ENCODE measurements around the gene PARVA. TPM values are rescaled to one million over a fixed set of nuclear protein-coding genes. Genes with fewer than 3 reads are reported as not detected.

PARVA gene
- total and polyA plus RNA-seq, 9 of the 15 experiments (the other 6 are each of a cell fraction or from before 2014, with no cell fraction given) = 0.11 TPM; not detected in 8

- in situ Hi-C loops (cut with MboI) (no loop called here), intact Hi-C loops (cut with micrococcal nuclease) (no loop called here)
- peaks cover 23 to 34% of the 10 kb centered on the region in 2 experiments for H3K27me3 ChIP-seq (ENCODE audit: control insufficient read depth in 2 of 2, insufficient read depth in 2 of 2, low read length in 2 of 2)
- FAIRE-seq (no peak), DNase-seq (ENCODE audit: extremely low read depth in 1 of 4, low spot score in 3 of 4) (no peak), ATAC-seq (no peak)
- no peaks in the 10 kb centered on the region for H3K4me1 ChIP-seq (replicated peaks in 1 of 2; ENCODE audit: control insufficient read depth in 2 of 2, insufficient read depth in 2 of 2, low read length in 2 of 2)
- 3% methylated on average over 3 of the region's 4 CpGs for WGBS (ENCODE audit: insufficient coverage, low coverage, missing lambda C conversion rate)
- ChIA-PET POLR2A (interaction anchor here (0.9 to 1.7 kb wide), 3 partner anchors 10 to 20 kb away, joined by 3 to 4 read pairs (median 3); no protein-coding TSS in a partner anchor), CTCF (ENCODE audit: low intra/inter-chr PET ratio) (no interaction called here)
- BruUV-seq (replicated peaks) = no TSS peak
- H4K20me1 ChIP-seq (replicated peaks; ENCODE audit: control insufficient read depth, insufficient read depth, low read length) = 0 out of 2 replicates have a peak, but pooled peaks cover 10% of the 10 kb centered on the region
- no peak overlapping the region for H3K27ac ChIP-seq (ENCODE audit: extremely low read depth, low read depth, low read length)
- no peaks in the 10 kb centered on the region for H3K9me1 ChIP-seq (ENCODE audit: control insufficient read depth, insufficient read depth, low read length)
- H3K9ac ChIP-seq (ENCODE audit: insufficient read depth in 1 of 2, low read depth in 2 of 2, low read length in 2 of 2) = no peak overlapping the region
- no peaks in the 10 kb centered on the region for H3K36me3 ChIP-seq (ENCODE audit: control insufficient read depth, insufficient read depth, low read length)
- no peaks in the 10 kb centered on the region for H3K79me2 ChIP-seq (ENCODE audit: control insufficient read depth, insufficient read depth, low read length)
- no peaks in the 10 kb centered on the region for H3K9me3 ChIP-seq (replicated peaks; ENCODE audit: control insufficient read depth, insufficient read depth, low read depth, low read length)
- no peak overlapping the region for H3K4me3 ChIP-seq
- no peak overlapping the region for H3K4me2 ChIP-seq (ENCODE audit: insufficient read depth, low read length)
- TF ChIP-seq SMARCC2 (IDR thresholded peaks at IDR 0.05; ENCODE audit: low read depth) (no peak), MYBL2 (IDR thresholded peaks at IDR 0.05; ENCODE audit: low read depth) (no peak), MYBL2 (CRISPR knock-in tag; IDR thresholded peaks at IDR 0.05; ENCODE audit: borderline replicate concordance) (no peak), NCOR1 (IDR thresholded peaks at IDR 0.05) (no peak)
- H2AFZ ChIP-seq (ENCODE audit: low read depth, low read length) = no peak overlapping the region
Observed at GRCh38 chr11:12517306-12517705, 139.9 kb downstream of the PARVA start.

- in situ Hi-C loops (cut with MboI) = no loop called here
- Histone ChIP-seq H3K9ac (ENCODE audit: insufficient read depth in 1 of 2, low read depth in 2 of 2, low read length in 2 of 2) (no peak overlapping the region), H3K36me3 (ENCODE audit: control insufficient read depth, insufficient read depth, low read length) (no peaks in the 10 kb centered on the region), H3K4me1 (replicated peaks in 1 of 2; ENCODE audit: control insufficient read depth in 2 of 2, insufficient read depth in 2 of 2, low read length in 2 of 2) (no peaks in the 10 kb centered on the region), H3K79me2 (ENCODE audit: control insufficient read depth, insufficient read depth, low read length) (no peaks in the 10 kb centered on the region), H4K20me1 (replicated peaks; ENCODE audit: control insufficient read depth, insufficient read depth, low read length) (0 out of 2 replicates have a peak, but pooled peaks cover 10% of the 10 kb centered on the region), H3K4me3 (no peak overlapping the region), H3K27ac (ENCODE audit: extremely low read depth, low read depth, low read length) (no peak overlapping the region), H3K4me2 (ENCODE audit: insufficient read depth, low read length) (no peak overlapping the region), H3K9me3 (replicated peaks; ENCODE audit: control insufficient read depth, insufficient read depth, low read depth, low read length) (no peaks in the 10 kb centered on the region), H3K9me1 (ENCODE audit: control insufficient read depth, insufficient read depth, low read length) (no peaks in the 10 kb centered on the region), H2AFZ (ENCODE audit: low read depth, low read length) (no peak overlapping the region), H3K27me3 (ENCODE audit: control insufficient read depth in 2 of 2, insufficient read depth in 2 of 2, low read length in 2 of 2) (peaks cover 23 to 34% of the 10 kb centered on the region in 2 experiments)
- BruUV-seq (replicated peaks) = no TSS peak
- ChIA-PET CTCF (ENCODE audit: low intra/inter-chr PET ratio) (no interaction called here), POLR2A (interaction anchor here (1.2 to 1.7 kb wide), 3 partner anchors 10 to 20 kb away, joined by 3 to 6 read pairs (median 4); no protein-coding TSS in a partner anchor)
- no peak for FAIRE-seq
- no peak for ATAC-seq
- WGBS (ENCODE audit: insufficient coverage, low coverage, missing lambda C conversion rate) = 3% methylated on average over 4 of the region's 4 CpGs
- DNase-seq (ENCODE audit: extremely low read depth in 1 of 4, low spot score in 3 of 4) = no peak
- intact Hi-C loops (cut with micrococcal nuclease) = no loop called here
- TF ChIP-seq HCFC1 (IDR thresholded peaks at IDR 0.05; ENCODE audit: low read depth, low read length) = no peak
- TF ChIP-seq SRF (CRISPR knock-in tag; IDR thresholded peaks at IDR 0.05) = no peak
- TF ChIP-seq CTBP1 (IDR thresholded peaks at IDR 0.05; ENCODE audit: borderline replicate concordance) = no peak
- TF ChIP-seq ETV6 (IDR thresholded peaks at IDR 0.05; ENCODE audit: borderline replicate concordance in 1 of 2, low read depth in 2 of 2, low read length in 1 of 2) = no peak
- no peak for TF ChIP-seq ETV6 (CRISPR knock-in tag; IDR thresholded peaks at IDR 0.05; ENCODE audit: borderline replicate concordance)
- no peak for TF ChIP-seq ZEB2 (IDR thresholded peaks at IDR 0.05)
- TF ChIP-seq HNRNPLL (IDR thresholded peaks at IDR 0.05; ENCODE audit: low read depth, low read length, poor library complexity, severe bottlenecking) = no peak
- no peak for TF ChIP-seq MAFG (tag; conservative IDR thresholded peaks at IDR 0.05)
- no peak for TF ChIP-seq LEF1 (IDR thresholded peaks at IDR 0.05)
- TF ChIP-seq HNRNPUL1 (IDR thresholded peaks at IDR 0.05; ENCODE audit: low read length) = no peak
- no peak for TF ChIP-seq RFX7 (CRISPR knock-in tag; IDR thresholded peaks at IDR 0.05)
- TF ChIP-seq SRSF1 (IDR thresholded peaks at IDR 0.05; ENCODE audit: low read depth, low read length) = no peak
Observed at GRCh38 chr11:12517741-12518140, 140.4 kb downstream of the PARVA start.

Measured in K562 (cell line).